Measurements from ENCODE around the gene TFRC. TPM values are rescaled to one million over a fixed set of nuclear protein-coding genes. Genes with fewer than 3 reads are reported as not detected.
A peak's percentile ranks its signal among the peaks of the same experiment; 100 is the strongest.

TFRC gene
- total RNA-seq, 1 experiment from 2014 or later = 143 TPM

DNA sequence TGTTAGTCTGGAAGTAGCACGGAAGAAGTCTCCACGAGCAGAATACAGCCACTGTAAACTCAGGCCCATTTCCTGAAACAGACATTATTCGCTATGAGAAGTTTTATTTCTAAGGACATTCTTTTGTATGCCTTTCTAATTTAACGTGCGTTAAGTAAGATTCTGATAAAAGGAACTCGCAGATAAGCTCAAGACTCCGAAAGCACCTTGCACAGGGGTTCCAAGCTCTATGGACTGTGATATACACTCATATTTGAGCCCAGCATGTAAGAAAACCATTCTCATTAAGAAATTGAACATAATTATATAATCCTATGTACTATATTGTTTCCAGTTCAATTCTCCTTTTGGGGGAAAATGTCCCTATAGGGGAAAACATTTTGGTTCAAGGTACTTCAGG lies 28.4 kb downstream of the TFRC start:
- H3K4me3 Mint-ChIP-seq = no peak overlapping the region
- peak overlapping the region; percentile 96 for H3K27ac Mint-ChIP-seq
- no peak for DNase-seq (ENCODE audit: low spot score)
- H3K36me3 Mint-ChIP-seq = peaks cover 81% of the 10 kb centered on the region
- H3K27me3 Mint-ChIP-seq (ENCODE audit: low read depth) = no peaks in the 10 kb centered on the region
- ATAC-seq = no peak
- H3K9me3 Mint-ChIP-seq = no peaks in the 10 kb centered on the region
- peaks cover 17% of the 10 kb centered on the region for H3K4me1 Mint-ChIP-seq
- ChIA-PET CTCF (no interaction called here), POLR2A (no interaction called here)
- TF ChIP-seq, protein P1, sequence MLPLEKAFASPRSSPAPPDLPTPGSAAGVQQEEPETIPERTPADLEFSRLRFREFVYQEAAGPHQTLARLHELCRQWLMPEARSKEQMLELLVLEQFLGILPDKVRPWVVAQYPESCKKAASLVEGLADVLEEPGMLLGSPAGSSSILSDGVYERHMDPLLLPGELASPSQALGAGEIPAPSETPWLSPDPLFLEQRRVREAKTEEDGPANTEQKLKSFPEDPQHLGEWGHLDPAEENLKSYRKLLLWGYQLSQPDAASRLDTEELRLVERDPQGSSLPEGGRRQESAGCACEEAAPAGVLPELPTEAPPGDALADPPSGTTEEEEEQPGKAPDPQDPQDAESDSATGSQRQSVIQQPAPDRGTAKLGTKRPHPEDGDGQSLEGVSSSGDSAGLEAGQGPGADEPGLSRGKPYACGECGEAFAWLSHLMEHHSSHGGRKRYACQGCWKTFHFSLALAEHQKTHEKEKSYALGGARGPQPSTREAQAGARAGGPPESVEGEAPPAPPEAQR (CRISPR knock-in tag; IDR thresholded peaks at IDR 0.05) = no peak
- TF ChIP-seq, protein P2, sequence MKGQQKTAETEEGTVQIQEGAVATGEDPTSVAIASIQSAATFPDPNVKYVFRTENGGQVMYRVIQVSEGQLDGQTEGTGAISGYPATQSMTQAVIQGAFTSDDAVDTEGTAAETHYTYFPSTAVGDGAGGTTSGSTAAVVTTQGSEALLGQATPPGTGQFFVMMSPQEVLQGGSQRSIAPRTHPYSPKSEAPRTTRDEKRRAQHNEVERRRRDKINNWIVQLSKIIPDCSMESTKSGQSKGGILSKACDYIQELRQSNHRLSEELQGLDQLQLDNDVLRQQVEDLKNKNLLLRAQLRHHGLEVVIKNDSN (CRISPR knock-in tag; IDR thresholded peaks at IDR 0.05) = no peak
- TF ChIP-seq, protein P3, sequence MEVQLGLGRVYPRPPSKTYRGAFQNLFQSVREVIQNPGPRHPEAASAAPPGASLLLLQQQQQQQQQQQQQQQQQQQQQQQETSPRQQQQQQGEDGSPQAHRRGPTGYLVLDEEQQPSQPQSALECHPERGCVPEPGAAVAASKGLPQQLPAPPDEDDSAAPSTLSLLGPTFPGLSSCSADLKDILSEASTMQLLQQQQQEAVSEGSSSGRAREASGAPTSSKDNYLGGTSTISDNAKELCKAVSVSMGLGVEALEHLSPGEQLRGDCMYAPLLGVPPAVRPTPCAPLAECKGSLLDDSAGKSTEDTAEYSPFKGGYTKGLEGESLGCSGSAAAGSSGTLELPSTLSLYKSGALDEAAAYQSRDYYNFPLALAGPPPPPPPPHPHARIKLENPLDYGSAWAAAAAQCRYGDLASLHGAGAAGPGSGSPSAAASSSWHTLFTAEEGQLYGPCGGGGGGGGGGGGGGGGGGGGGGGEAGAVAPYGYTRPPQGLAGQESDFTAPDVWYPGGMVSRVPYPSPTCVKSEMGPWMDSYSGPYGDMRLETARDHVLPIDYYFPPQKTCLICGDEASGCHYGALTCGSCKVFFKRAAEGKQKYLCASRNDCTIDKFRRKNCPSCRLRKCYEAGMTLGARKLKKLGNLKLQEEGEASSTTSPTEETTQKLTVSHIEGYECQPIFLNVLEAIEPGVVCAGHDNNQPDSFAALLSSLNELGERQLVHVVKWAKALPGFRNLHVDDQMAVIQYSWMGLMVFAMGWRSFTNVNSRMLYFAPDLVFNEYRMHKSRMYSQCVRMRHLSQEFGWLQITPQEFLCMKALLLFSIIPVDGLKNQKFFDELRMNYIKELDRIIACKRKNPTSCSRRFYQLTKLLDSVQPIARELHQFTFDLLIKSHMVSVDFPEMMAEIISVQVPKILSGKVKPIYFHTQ (CRISPR knock-in tag; IDR thresholded peaks at IDR 0.05) = no peak
- no peak for TF ChIP-seq PRRX2 (CRISPR knock-in tag; IDR thresholded peaks at IDR 0.05)
- TF ChIP-seq MXD4 (CRISPR knock-in tag; IDR thresholded peaks at IDR 0.05; ENCODE audit: borderline replicate concordance) = no peak
- no peak for TF ChIP-seq TP53 (CRISPR knock-in tag; IDR thresholded peaks at IDR 0.05)
- no peak for TF ChIP-seq CREM (CRISPR knock-in tag; IDR thresholded peaks at IDR 0.05)
- no peak for TF ChIP-seq FOXP1 (CRISPR knock-in tag; IDR thresholded peaks at IDR 0.05; ENCODE audit: borderline replicate concordance)
- no peak for TF ChIP-seq HMGA2 (CRISPR knock-in tag; IDR thresholded peaks at IDR 0.05)
- no peak for TF ChIP-seq SP1 (CRISPR knock-in tag; conservative IDR thresholded peaks at IDR 0.05)
- TF ChIP-seq, protein P4, sequence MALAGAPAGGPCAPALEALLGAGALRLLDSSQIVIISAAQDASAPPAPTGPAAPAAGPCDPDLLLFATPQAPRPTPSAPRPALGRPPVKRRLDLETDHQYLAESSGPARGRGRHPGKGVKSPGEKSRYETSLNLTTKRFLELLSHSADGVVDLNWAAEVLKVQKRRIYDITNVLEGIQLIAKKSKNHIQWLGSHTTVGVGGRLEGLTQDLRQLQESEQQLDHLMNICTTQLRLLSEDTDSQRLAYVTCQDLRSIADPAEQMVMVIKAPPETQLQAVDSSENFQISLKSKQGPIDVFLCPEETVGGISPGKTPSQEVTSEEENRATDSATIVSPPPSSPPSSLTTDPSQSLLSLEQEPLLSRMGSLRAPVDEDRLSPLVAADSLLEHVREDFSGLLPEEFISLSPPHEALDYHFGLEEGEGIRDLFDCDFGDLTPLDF (CRISPR knock-in tag; IDR thresholded peaks at IDR 0.05) = no peak
- TF ChIP-seq JUN (CRISPR knock-in tag; IDR thresholded peaks at IDR 0.05) = no peak
- TF ChIP-seq ZNF671 (CRISPR knock-in tag; IDR thresholded peaks at IDR 0.05) = no peak
- TF ChIP-seq TCF7 (CRISPR knock-in tag; IDR thresholded peaks at IDR 0.05; ENCODE audit: low read depth) = no peak
- TF ChIP-seq EMX1 (CRISPR knock-in tag; IDR thresholded peaks at IDR 0.05) = no peak
- no peak for TF ChIP-seq NR3C1 (CRISPR knock-in tag; conservative IDR thresholded peaks at IDR 0.05; ENCODE audit: low read depth)
- TF ChIP-seq NR2C2 (CRISPR knock-in tag; IDR thresholded peaks at IDR 0.05) = no peak

DNA sequence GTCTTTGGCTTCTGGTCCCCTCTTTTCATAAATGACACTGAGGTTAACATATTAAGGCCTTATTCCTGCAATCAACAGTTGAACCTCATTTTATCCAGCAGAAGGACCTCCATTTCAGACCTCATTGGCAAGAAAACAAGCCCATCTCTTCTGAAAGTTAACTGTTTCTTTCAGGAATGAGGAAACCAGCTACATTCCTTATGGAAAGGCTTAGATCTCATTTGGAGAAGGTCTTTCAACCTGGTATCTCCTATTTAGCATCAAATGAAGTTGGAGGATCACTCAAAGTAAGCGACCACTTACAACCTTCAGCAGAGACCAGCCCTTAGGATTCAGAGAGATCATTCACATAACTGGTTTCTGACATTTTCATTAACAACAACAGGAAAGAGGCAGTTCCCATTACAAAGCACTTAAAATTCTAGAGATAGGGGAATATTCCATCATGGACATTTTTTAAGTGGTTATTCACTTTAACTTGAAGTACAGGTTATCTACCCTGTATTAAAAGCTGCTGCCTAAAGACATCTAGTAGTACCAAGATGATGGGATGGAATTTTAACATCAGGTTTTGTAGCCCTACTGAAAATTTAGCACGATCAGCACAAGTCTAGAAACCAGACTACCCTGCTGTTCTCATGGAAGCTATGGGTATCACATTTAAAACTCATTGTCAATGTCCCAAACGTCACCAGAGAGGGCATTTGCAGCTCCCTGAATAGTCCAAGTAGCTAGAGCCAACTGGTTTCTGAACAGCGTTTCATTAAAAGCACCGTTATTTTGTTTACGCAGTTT lies 30.4 kb downstream of the TFRC start:
- H3K27me3 Mint-ChIP-seq (ENCODE audit: low read depth) = no peaks in the 10 kb centered on the region

More for the DNA sequence above, 30.4 kb downstream of the TFRC start:
- Mint-ChIP-seq H3K9me3 (no peaks in the 10 kb centered on the region), H3K4me1 (no peaks in the 10 kb centered on the region), H3K36me3 (peaks cover 67% of the 10 kb centered on the region), H3K27ac (peak overlapping the region; percentile 88), H3K4me3 (no peak overlapping the region)
- ChIA-PET POLR2A (no interaction called here), CTCF (no interaction called here)
- TF ChIP-seq FOXP1 (CRISPR knock-in tag; IDR thresholded peaks at IDR 0.05; ENCODE audit: borderline replicate concordance) (no peak), HMGA2 (CRISPR knock-in tag; IDR thresholded peaks at IDR 0.05) (no peak)
- TF ChIP-seq, protein P5, sequence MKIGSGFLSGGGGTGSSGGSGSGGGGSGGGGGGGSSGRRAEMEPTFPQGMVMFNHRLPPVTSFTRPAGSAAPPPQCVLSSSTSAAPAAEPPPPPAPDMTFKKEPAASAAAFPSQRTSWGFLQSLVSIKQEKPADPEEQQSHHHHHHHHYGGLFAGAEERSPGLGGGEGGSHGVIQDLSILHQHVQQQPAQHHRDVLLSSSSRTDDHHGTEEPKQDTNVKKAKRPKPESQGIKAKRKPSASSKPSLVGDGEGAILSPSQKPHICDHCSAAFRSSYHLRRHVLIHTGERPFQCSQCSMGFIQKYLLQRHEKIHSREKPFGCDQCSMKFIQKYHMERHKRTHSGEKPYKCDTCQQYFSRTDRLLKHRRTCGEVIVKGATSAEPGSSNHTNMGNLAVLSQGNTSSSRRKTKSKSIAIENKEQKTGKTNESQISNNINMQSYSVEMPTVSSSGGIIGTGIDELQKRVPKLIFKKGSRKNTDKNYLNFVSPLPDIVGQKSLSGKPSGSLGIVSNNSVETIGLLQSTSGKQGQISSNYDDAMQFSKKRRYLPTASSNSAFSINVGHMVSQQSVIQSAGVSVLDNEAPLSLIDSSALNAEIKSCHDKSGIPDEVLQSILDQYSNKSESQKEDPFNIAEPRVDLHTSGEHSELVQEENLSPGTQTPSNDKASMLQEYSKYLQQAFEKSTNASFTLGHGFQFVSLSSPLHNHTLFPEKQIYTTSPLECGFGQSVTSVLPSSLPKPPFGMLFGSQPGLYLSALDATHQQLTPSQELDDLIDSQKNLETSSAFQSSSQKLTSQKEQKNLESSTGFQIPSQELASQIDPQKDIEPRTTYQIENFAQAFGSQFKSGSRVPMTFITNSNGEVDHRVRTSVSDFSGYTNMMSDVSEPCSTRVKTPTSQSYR (CRISPR knock-in tag; IDR thresholded peaks at IDR 0.05) = no peak
- TF ChIP-seq, protein P6, sequence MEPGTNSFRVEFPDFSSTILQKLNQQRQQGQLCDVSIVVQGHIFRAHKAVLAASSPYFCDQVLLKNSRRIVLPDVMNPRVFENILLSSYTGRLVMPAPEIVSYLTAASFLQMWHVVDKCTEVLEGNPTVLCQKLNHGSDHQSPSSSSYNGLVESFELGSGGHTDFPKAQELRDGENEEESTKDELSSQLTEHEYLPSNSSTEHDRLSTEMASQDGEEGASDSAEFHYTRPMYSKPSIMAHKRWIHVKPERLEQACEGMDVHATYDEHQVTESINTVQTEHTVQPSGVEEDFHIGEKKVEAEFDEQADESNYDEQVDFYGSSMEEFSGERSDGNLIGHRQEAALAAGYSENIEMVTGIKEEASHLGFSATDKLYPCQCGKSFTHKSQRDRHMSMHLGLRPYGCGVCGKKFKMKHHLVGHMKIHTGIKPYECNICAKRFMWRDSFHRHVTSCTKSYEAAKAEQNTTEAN (CRISPR knock-in tag; IDR thresholded peaks at IDR 0.05) = no peak
- DNase-seq (ENCODE audit: low spot score) (no peak), ATAC-seq (no peak)

All from WTC11 (cell line).